ENCODE results near the gene IL31RA.

Gene IL31RA

GRCh38 chr5:55856516-55857246, 5.5 kb downstream of the IL31RA start:
- in situ Hi-C loops (cut with HindIII; ENCODE audit: low sequenced_read_pairs): no loop called here
- TF ChIP-seq CTCF (IDR thresholded peaks at IDR 0.05; ENCODE audit: low read depth, low read length): no peak
- H3K4me3 ChIP-seq (ENCODE audit: low read depth, low read length): no peak overlapping the region
- no peak for DNase-seq (ENCODE audit: low read depth, low spot score)

GRCh38 chr5:55857247-55857640, 6.1 kb downstream of the IL31RA start:
- DNase-seq (ENCODE audit: low read depth, low spot score): peak; percentile 14
- no peak for TF ChIP-seq CTCF (IDR thresholded peaks at IDR 0.05; ENCODE audit: low read depth, low read length)

GRCh38 chr5:55858104-55858503, 6.9 kb downstream of the IL31RA start:
- no peak for TF ChIP-seq CTCF (IDR thresholded peaks at IDR 0.05; ENCODE audit: low read depth, low read length)
- in situ Hi-C loops (cut with HindIII; ENCODE audit: low sequenced_read_pairs): no loop called here
- no peak overlapping the region for H3K4me3 ChIP-seq (ENCODE audit: low read depth, low read length)
- no peak for DNase-seq (ENCODE audit: low read depth, low spot score)

More at GRCh38 chr5:55857247-55857640, 6.1 kb downstream of the IL31RA start:
- in situ Hi-C loops (cut with HindIII; ENCODE audit: low sequenced_read_pairs): no loop called here
- H3K4me3 ChIP-seq (ENCODE audit: low read depth, low read length): no peak overlapping the region

- no peak for DNase-seq (ENCODE audit: low read depth, low spot score)
- no peak overlapping the region for H3K4me3 ChIP-seq (ENCODE audit: low read depth, low read length)
- TF ChIP-seq CTCF (IDR thresholded peaks at IDR 0.05; ENCODE audit: low read depth, low read length): no peak
- in situ Hi-C loops (cut with HindIII; ENCODE audit: low sequenced_read_pairs): no loop called here
Observed at GRCh38 chr5:55860288-55860687, 9.1 kb downstream of the IL31RA start.

GRCh38 chr5:55860709-55861108, 9.6 kb downstream of the IL31RA start:
- no peak overlapping the region for H3K4me3 ChIP-seq (ENCODE audit: low read depth, low read length)
- no peak for TF ChIP-seq CTCF (IDR thresholded peaks at IDR 0.05; ENCODE audit: low read depth, low read length)
- no peak for DNase-seq (ENCODE audit: low read depth, low spot score)
- in situ Hi-C loops (cut with HindIII; ENCODE audit: low sequenced_read_pairs): no loop called here

- no peak for TF ChIP-seq CTCF (IDR thresholded peaks at IDR 0.05; ENCODE audit: low read depth, low read length)
- in situ Hi-C loops (cut with HindIII; ENCODE audit: low sequenced_read_pairs): no loop called here
Observed at GRCh38 chr5:55864606-55865541, 13.7 kb downstream of the IL31RA start.

More at GRCh38 chr5:55864606-55865541, 13.7 kb downstream of the IL31RA start:
- no peak for DNase-seq (ENCODE audit: low read depth, low spot score)
- H3K4me3 ChIP-seq (ENCODE audit: low read depth, low read length): no peak overlapping the region

All from astrocyte of the spinal cord (primary cell).